HG02943 (cell line): ENCODE results near the gene RAMP3.
"Not testable (repeated sequence)": the region's sequence is repeated elsewhere in the genome, so short reads cannot be mapped to it uniquely, and the experiment has no call there.

ENCODE experiments used
- ATAC-seq: cut with Tn5 transposase; IDR thresholded peaks from one replicate; pipeline ENCODE4 v1.9.1; 2021; ENCODE audit warnings: mild to moderate bottlenecking, low read depth, moderate library complexity; ENCODE audit not compliant: unreplicated experiment

Gene RAMP3

DNA sequence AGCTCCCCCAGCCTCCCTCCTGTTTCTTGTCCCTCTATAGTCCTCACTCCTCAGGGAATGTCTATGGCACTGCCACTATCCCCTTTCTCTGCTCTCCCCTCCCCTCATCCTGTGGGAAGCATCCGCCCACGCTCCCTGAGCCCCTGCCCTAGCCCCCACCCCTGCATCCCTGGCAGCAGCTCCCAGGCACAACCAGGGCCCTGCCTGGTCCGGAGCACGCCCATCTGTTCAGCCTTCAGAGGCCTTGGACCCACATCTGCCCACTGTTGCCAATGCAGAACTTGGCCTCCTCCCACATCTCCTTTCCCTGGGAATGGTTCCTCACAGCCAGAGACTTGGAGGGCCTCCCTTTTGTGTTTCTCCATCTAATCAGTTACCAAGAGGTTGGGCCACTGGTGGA lies 25.7 kb upstream of the RAMP3 start:
- no peak for ATAC-seq

GRCh38 chr7:45132708-45133320 lies 24.8 kb upstream of the RAMP3 start:
- no peak for ATAC-seq

GRCh38 chr7:45133352-45133751 lies 24.2 kb upstream of the RAMP3 start:
- ATAC-seq = no peak

DNA sequence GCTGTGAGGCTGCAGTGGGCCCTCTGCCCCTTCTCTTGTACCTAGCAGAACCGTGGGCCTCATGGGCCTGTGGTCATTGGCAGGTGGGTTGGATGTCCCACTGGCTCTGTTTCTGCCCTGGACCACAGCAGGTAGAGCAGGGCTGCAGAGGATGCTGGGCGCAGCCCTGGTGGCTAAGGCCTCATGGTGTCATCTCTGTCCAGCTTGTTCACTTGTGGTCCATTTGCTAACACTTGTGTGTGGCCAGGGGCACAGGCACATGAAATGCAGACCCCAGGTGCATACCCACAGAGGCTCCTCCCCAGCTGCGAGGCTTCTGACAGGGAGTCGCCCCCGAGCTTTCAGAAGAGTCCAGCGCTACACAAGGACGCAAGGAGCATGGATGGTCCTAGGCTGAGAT lies 23.7 kb upstream of the RAMP3 start:
- no peak for ATAC-seq

GRCh38 chr7:45136106-45137060 lies 21.2 kb upstream of the RAMP3 start:
- ATAC-seq = no peak

- no peak for ATAC-seq
Measured at GRCh38 chr7:45138433-45139267, 18.9 kb upstream of the RAMP3 start.

GRCh38 chr7:45140827-45141226 lies 16.8 kb upstream of the RAMP3 start:
- no peak for ATAC-seq

DNA sequence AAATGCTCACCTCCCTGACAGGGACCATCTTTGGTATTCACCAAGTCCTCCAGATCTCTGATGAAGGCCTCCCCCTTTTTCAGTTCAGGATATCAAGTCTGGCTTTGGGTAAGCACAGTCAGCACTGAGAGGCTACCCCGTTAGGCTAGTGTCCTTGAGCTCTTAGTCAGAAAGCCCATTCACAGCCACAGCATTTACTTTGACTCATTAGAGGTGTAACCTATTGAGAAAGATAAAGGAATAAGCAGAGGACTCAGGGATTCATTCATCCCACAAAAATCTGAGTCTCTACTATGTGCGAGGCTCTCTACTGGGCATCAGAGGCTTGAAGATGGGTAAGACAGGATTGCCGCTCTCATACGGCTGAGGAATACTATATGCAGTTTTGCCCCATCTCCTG lies 14.0 kb upstream of the RAMP3 start:
- ATAC-seq = no peak

DNA sequence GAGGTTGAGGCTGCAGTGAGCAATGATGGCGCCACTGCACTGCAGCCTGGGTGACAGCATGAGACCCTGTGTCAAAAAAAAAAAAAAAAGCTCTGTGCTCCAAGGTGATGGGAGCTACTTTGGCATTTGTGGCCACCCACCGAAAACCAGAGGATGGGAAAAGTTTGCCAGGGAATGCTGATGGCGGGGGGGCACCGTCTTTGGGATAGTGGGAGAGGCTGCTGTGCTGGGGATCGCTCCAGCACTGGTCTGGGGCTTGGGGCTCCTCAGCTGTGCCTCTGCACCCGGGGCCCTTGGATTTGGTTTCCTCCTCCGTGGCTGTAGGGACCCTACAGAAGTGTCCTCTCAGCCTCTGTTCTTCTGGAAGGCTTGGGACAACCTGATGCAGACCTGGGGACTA lies 11.7 kb upstream of the RAMP3 start:
- no peak for ATAC-seq

DNA sequence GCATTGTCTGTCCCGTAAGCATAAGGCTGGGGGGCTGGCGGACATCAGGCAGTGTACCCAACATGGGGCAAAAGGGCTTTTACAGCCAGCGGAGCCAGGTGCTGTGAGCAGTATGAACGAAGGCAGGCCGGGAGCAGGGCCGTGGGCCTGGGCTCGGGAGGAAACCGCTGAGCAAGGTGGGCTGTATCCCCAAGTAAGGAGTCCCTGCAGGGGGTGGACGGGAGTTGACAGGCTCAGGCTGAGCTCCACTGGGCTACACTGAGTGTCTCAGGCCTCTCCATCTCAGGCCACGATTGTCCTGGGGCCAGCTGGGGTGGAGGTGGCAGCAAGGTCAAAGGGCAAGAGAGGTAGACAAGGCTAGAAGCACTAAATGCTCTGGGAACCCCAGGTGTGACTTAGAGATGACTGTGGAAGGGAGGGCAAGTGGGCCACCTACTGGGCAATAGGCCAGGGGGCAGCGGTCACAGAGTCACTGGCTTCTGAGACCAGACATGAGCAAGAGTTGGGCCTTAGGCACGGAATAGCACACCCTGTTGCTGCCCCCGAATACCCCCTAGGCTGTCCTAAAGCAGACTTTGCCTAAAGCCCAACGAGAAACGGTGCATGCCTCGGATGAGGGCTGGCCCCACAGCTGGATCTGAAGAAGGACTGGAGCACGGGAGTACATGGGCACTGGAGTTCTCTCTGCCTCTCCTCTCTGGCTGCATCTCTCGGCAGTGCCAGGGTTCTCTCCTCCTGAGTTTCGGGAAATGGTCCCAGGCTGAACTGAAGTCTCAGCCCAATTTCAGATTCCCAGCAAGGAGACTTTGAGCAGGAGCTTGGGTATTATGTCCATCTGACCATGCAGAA lies 10.8 kb upstream of the RAMP3 start:
- ATAC-seq = no peak

DNA sequence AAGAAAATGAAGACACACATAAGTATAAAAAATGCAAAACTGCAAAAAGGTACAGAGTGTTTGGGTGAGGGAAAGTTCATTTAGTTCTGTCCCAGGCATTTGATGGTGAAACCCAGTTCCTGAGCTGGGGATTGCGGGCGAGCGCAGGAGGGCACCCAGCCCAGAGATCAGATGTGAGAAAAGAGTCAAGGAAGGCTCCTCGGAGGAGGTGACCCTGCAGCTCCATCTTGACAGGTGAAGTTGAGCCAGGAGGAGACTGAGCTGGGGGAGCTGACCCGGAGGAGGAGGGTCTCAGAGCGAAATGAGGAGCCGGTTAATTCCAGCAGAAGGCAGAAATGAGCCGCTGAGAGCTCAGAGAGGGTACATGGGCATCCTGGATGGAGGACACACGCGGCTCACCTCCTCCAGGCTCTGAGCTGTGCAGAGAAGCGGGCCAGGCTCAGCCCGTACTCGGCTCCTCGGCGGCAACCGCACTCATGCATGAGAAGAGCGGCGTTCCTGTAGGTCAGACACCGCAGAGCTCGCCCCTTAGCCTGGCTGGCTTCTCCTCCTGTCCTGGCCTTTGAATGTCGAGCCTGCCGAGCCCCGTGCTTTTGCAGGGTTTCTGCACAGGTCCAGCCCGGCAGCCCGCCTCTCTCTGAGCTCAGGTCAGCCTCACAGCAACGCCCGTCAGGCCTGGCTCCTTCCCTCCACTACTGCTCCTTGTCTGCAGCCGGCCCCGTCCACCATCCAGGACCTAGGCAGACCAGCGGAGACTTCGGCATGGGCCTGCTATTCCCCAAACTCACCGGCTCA lies 9.5 kb upstream of the RAMP3 start:
- no peak for ATAC-seq

DNA sequence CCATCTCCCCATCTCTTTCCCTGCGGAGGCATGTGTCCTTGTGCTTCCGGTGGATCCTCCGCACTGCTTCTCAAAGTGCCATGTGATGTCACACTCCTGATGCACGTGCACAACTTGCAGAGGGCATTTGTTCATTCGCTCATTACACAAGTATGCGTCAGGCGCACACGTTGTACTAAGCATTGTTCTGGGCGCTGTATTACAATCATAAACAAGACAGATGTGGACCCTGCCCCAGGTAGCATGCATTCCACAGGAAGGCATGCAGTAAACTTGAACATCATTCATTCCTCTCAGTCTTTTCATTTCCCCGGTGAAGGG lies 9.0 kb upstream of the RAMP3 start:
- ATAC-seq = no peak

- no peak for ATAC-seq
Measured at GRCh38 chr7:45149606-45150005, 8.0 kb upstream of the RAMP3 start.

- ATAC-seq = no peak
Measured at GRCh38 chr7:45150199-45150598, 7.4 kb upstream of the RAMP3 start.

- no peak for ATAC-seq
Measured at GRCh38 chr7:45151131-45151684, 6.4 kb upstream of the RAMP3 start.

DNA sequence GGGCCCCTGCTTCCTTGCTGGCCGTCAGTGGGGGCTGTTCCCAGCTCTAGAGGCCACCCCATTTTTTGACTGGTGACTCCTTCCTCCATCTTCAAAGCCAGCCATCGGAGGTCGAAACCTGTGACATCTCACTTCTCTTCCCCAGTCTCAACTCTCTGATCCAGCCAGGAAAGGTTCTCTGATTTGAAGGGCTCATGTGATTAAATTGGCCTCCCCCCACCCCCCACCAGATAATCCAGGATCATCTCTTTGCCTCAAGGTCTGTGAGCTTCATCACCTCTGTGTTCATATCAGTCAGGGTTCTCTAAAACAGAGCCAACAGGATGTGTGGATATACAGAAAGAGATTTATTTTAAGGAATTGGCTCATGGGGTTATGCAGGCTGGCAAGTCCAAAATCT lies 5.6 kb upstream of the RAMP3 start:
- no peak for ATAC-seq

- no peak for ATAC-seq
Measured at GRCh38 chr7:45153233-45153632, 4.4 kb upstream of the RAMP3 start.

- not testable (repeated sequence) for ATAC-seq
Measured at GRCh38 chr7:45153861-45154260, 3.7 kb upstream of the RAMP3 start.

GRCh38 chr7:45155357-45155900 lies 2.2 kb upstream of the RAMP3 start:
- ATAC-seq = no peak
